Bone marrow (tissue), 2 donors: ENCODE measurements around the gene UQCC5.

ENCODE experiments used
- DNase-seq, 2 donors: peaks; one replicate each; lab custom pipeline; 2025; lab: John Stamatoyannopoulos, UW

UQCC5 gene

DNA sequence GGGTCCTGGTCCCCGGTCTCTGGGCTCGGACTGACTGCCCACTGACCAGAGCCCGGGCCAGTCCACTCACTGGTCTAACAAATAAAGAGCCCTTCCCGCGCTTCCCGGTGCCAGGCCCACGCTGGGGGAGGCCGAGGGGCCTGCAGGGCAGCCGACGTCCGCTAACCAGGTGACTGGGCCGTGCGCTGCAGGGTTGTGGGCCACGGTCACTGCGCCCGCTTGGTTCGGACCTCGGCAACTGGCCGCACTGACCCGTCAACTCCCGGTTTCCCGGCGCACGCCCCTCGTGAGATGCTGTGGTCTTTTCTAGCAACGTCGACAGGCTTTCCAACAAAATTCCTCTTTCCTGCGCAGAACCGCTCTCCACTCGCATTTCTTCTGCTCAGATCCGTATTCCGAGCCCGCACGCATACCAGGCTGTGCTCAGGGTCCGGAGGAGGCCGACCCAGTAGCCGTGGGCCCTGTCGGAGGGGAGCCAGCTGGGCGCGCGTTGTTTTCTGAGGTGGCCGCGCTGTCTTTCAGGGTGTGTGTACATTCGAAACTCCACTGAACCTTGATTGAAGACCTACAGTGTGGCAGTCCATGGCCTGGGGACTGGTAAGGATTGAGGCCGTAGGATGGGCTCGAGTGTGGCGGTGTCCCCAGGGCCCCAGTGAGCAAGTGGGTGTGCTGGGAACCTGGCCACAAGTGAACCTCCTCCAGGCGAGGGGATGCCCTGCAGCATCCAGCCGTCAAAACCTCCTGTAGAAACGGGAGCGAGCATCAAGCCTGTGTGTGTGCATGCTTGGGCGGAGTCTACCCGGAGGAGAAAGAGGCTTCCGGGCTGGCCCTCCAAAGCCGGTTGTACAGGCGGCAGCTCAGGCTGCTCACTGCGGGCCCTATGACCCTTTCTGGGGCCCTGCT lies 1.9 kb upstream of the UQCC5 start:
- no peak for DNase-seq

DNA sequence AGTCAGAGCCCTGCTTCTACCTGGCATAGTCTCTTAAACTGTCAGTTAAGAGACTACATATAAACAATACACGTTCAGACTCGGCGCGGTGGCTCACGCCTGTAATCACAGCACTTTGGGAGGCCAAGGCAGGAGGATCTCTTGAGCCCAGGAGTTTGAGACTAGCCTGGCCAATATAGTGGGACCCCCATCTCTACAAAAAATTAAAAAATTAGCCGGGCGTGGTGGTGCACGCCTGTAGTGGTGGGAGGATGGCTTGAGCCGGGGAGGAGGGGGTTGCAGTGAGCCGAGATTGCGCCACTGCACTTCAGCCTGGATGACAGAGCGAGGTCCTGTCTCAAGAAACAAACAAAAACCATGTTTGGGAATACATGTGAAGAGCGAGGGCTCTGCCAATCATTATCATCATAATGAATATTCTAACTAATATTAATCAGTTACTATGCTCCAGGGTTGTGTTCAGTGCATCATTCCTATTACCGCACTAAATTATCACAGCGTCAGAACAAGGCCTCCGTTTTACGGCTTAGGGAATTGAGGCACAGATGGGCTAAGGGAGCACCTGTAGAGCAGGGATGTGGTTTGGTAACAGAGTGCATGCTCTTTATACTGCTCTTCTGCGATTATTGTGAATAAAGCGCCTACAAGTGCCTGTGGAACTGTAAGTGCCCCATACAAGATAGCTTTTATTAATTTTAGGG lies 844 bp upstream of the UQCC5 start:
- DNase-seq = no peak

DNA sequence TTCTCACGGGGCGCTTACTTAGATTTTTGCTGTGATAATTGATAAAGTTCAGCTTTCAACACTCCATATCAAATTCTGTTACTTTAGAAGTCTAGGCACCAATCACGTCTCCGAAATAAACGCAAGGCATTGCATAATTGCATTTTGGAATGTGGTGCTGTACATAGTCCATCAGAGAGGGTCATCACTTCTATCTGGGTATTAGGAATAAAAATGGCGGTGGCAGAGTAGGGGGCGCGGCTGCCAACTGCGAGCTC lies 365 bp upstream of the UQCC5 start:
- no peak for DNase-seq

DNA sequence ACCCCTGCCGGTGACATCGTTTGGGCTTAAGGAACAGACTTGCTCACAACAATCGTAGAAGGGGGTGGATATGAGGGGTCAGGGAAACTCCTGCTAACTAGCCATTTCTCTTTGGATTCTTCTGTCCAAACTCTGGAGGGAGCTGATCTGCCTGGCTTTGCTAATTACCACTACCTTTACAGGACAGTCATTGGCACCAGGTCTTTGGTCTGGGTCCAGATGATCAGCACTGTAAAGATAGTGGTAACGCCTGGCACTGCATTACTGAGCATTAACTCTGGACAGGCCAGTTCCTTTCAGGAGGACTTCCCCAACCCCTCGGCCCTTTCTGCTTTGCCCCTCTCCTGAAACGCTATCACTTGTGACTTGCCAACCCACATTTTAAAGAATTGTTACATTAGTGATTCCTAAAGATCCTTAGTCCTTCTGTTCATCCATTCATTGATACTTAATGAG lies 788 bp downstream of the UQCC5 start:
- no peak for DNase-seq

DNA sequence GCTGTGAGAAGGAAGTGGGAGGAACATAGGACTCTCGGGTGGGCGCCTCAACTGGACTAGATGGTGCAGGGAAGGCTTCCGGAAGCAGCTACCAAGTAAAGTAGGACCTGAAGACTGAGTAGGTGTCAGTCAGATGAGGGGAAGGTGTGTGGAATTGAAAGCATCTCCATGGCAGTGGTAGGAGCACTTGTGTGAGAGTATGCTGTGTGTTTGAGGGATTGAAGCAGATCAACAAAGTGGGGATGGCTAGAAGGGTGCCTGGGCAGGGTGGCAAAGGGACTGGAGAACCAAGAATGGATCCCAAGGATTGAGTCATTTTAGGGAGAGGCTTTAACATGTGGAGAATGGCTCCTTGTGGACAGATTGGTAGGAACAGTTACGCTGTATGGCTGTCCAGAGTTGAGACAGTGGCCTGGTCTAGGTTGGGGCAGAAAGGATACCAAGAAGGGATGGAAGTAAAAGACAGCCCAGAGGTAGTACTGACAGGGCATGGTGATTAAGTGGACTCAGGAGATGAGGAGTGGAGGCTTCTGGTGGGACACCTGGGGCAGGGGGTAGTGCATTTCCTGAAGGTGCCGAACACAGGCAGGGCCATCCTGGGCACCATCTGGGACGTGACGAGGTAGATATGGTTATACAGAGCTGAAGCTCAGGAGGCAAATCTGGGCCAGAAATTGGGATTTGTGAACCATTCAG lies 1.5 kb downstream of the UQCC5 start:
- no peak for DNase-seq

DNA sequence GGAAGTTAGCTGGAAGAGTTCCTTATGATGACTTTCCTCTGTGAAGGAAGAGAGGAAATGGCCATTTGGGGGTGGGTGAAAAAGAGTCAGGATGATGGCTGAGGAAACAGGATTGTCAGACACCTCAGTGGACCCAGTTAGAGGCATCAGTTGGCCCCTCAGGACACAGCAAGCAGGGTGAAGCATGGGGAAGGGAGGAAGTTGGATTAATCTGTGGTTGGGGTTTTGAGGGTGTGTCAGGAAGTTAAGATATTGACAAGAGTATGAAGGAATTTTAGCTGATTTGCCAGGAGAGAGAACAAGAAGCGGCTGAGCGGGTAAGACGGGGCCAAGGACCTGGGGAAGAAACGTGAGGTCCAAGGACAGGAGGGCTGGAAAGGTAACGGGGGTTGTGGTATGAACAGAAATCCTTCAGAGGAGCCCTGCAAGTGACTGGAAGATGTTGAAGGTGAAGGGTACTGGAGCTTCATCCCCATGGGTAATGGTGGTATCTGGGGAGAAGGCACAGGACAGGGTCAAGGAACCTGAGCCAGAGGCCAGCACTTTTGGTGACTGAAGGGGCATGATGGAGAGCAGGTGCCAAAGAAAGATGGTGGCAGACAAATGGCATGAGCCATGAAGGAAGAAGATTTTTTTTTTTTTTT lies 2.7 kb downstream of the UQCC5 start:
- no peak for DNase-seq

DNA sequence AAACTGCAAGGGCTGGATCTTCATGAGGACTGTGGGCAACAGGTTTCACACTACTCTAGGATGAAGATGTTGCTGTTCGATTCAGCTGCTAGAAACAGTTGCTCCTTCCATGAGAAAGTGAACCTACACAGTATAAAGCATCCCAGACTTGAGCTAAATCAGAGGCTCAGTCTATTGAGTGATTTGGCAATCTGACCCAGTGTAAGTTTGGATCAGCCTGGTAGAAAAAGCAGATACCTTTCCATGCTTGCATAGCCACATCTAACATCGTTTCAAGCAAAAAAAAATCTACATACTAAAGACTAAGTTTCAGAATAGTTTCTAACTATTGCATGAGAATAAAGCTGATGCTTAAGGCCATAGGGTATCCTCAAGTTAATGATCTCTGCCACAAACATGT lies 4.6 kb downstream of the UQCC5 start:
- DNase-seq = no peak

DNA sequence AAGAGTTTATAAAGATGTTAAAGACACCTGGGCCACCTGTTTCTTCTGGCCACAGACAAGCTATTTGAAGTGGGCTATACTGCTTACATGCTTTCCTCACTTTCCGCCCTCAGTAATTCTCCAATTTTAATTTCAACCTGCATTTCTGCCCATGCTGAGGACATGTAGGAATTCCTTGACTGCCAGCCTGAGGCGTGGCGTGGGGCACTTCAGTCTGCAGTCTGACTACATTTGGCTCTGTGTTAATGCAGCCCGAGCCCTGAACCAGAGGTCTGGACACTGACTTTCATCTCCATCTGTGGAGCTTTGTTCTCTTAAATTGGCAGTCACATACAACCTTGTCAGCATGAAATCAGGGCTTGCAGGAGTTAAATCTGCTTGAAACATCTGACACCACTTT lies 8.5 kb downstream of the UQCC5 start:
- DNase-seq = no peak

DNA sequence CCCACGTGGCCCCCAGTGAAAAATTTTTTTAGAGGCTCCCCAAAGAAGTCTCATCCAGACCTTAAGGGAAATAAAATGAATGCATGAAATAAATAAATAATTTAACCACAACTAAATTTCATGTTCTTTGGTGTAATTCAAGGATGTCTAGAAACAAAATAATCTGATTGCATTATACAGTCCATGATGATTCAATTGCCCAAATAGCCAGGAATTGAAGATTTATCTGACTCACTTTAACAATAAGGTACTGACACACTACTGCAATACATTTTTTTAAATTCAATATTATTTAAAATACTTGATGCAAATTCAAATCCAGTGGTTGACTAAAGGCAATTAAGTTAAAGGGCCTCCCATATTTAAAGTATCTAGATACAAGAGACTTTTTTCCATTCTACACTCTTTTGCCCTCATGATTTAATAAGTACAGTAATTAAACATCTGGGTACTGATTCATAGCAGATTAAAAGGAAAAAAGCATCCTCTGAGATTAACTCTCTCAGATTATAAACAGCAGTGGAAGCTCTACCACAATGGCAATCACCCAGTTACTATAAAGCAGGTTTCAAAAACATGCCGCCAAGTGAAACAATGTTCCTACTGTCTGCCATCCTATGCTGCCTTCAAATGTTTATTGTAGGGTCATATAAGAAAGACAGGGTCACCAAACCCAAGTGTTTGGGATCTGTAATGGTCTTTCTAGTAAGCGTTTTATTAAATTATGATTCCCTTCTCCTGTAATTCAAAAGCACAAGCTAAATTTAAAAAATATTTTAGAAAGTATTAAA lies 9.9 kb downstream of the UQCC5 start:
- no peak for DNase-seq

DNA sequence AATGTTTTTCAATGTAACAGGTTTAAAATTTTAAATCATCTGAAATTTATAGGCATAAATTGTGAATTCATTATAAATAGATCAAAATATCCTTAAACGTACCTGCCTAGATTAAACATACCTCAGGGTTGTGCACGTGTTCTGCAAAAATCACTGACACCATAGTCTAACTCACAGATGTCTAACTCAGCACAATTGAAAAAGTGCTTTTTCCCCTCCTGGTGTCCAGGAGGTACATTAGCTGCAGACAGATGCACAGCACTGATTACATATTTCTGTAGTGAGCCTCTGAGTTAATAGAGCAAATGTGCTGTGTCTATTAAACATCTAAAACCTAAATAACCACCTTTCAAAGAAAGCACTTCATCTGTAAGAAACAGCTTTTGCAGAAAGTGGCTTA lies 10.7 kb downstream of the UQCC5 start:
- DNase-seq = no peak

DNA sequence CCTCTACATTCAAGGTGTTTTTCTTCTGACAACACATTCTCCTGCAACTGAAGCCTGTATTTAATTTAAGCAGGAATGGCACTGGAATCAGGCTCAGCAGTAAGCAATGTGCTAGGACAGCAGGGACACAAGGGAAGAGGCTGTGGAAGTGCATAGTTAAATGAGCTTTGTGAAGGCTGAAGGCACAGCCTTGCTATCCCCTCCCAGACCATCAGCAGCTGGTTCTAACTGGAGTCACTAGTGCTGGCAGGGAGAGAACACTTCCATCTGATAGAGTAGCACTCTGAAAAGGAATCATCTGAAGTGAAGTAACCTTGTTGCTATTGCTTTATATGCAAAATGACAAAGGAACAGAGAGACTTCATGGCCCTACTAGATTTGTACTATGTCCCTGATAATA lies 14.7 kb downstream of the UQCC5 start:
- no peak for DNase-seq

DNA sequence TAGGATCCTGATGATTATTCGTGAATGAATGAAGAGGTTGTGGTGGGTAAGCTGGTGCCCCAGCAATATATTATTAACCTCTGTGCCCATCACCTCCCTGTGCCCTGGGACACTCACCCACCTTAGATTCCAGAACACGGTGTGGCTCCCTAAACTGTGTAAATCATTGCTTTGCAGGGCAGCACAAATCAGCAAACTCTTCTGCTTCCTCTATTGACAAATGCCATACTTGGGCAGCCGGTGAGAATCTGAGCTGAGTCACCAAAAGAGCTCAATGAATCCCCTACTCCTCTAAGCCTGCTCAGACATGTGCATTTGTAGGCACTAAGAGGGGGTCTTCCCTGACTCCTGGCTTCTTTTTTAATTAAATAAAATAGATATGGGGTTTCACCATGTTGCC lies 15.7 kb downstream of the UQCC5 start:
- no peak for DNase-seq

DNA sequence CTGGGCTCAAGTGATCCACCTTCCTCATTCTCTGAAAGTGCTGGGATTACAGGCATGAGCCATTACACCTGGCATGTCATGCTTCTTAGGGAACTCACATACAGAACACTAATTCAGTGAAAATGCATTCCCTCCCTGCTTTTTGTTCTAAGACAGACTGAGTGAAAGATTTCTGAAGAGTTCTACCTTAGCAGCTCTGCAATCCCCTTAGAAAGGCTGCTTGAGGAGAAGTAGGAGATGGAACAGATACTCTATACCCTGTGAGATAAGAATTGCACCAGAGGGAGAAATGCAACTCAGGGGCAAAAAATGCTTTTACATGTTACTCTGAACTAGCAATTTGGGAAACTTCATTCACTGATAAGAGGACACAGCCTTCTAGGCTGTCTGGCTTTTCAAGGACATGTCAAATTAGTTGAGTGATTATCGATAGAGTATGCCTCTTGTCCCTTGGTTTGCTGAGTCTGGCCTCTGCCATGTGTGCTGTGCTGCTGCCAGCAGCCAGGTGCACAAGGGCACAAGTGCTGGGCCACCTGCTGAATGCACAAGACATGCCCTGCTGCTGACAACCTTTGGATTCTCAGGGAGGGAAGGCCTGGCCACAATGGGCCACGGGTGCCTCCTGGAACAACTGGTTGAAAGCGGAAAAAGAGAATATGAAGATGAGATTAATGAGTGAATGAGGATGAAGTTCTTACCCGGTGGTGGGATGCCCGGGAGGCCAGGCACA lies 17.8 kb downstream of the UQCC5 start:
- no peak for DNase-seq

DNA sequence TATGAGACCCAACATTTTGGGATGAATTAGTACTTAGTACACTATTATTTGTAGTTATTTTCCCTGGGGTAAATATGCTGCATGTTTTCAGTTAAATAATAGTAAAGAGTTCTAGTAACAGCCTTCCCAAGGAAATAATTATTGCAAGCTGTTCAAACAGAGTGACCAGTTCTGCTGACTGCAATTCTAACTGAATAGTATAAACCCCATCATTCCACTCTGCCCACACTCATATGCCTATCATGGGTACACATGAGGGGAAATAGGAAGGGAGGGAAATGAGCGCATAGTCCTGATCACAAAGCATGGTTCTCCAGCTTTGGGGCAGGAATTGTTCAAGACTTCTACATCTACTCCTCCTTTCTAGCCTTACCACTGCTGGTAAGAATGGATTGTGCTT lies 18.7 kb downstream of the UQCC5 start:
- no peak for DNase-seq

DNA sequence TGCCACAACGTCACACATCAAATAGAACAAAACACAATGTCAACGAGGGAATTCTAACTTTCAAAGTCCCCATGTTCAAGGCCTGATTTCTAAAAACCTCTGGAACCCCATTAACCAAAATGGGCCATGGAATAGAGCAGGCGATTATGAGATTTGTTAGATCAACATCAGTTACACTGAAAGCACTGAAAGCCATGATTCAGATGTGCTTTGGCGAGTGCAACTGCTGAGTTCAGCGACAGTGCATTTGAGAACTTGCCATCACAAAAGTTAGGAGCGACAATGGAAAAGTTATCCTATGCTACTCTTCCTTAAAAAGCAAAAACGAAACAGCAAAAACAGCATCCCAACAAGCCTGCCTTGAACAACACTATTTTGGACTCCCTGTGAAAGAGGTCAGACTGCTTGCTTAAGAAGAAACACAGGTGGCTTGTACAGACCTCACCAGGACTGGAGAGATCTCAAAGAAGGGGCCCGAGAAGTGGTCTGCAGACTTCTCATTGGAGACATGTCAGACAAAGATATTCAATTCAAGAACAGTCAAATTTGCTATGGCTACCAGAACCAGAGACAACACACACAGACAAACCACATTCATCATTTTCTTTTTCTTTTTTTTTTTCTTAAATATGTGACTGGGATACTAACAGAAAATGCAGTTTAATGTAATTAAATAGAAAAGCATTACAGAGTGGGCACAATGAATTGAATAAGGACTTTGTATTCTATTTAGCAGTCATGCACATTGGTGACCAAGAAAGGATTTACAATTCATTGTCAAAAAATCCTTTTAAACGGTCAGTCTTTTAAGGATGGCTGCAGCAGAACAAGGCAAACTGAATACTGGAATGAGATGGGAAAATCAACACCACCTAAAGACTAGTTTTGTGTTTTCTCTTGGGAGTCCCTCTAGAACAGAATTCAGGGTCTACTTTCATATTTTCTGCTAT lies 20.9 kb downstream of the UQCC5 start:
- DNase-seq = no peak

DNA sequence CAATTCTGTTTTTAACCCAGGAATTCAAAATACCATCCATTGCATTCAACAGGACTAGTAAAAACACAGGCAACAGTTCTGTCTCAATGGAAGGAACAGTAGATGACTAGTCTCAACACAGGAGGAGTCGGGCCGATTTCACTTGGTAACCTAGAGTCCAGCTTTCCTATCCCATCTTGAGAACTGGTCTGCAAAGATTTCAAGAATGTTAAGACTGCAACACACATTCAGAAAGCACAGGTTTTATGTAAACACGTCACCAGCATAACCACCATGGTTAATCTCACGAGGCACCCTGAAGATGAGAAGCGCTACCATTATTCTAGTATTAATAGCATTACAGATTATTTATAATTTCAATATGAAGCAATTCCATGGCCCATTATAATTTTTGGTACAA lies 22.0 kb downstream of the UQCC5 start:
- DNase-seq = no peak

DNA sequence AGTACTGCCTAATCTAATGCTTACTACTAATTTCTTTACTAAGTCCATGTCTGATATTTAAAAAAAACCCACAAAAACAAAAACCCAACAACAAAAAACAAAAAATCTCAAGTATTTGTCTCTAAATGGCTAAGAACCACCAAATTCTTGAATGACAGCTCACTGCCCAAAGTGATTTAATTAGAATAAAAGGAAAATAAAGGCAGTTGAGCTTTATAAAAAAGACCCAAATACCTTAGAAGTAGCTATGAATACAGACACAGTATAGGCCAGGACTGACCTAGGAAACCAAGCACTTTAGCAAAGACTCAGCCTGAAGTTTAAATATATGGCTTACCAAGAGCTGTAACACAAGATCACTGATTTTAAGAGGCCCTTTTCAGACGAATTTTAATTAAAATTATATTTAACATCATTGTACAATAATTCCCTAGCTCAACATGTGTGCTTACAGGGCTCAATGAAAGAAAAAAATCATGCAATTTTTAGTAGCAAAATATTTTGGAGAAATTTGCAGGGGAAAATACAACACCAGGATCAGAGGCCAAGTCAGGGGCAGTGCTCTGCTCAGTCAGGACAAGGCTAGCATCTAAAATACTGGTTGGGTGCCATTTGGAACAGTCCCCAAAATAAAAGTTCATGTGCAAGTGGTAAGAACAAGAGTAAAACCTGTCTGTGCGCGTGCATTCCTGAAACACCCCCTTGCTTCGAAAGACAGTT lies 24.8 kb downstream of the UQCC5 start:
- DNase-seq = no peak

DNA sequence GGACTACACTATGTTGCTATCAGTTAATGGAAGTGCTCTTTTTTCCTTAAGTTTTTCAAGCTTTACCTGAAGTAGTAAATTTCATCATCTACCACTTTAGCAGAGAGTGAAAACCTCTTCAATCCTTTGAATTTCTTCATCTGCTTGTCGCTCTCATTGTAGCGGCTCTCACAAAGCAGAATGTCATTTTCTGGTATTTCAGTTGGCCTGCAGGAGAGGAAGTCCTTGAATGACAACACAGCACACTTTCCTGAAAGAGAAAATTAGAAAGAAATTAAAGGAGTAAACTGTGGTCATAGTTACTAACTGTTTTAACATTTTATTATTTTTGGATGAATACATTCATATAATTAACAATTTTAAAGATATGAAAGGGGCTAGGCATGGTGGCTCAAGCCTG lies 27.6 kb downstream of the UQCC5 start:
- no peak for DNase-seq

DNA sequence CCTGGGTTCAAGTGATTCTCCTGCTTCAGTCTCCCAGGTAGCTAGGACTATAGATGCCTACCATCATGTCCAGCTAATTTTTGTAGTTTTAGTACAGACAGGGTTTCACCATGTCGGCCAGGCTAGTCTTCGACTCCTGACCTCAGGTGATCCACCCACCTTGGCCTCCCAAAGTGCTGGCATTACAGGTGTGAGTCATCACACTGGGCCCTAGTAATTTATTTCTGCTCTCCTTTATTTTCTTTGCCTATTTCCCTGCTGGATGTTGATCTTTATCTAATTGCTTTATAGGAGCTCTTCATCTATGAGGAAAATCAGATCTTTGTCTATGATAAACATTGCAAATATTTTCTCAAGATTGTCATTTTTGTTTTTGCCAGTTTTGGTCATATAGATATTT lies 31.7 kb downstream of the UQCC5 start:
- no peak for DNase-seq
